ENCODE results near the gene SUMO4. TPM values are rescaled to one million over a fixed set of nuclear protein-coding genes. Genes with fewer than 3 reads are reported as not detected.

SUMO4 gene
- total RNA-seq, 1 donor, result 2.6 TPM

GRCh38 chr6:149414821-149415220, 14.8 kb downstream of the SUMO4 start:
- DNase-seq (ENCODE audit: low read depth), result no peak
- H3K4me3 ChIP-seq (ENCODE audit: low read depth, low read length), result no peak overlapping the region
- TF ChIP-seq, protein P1, sequence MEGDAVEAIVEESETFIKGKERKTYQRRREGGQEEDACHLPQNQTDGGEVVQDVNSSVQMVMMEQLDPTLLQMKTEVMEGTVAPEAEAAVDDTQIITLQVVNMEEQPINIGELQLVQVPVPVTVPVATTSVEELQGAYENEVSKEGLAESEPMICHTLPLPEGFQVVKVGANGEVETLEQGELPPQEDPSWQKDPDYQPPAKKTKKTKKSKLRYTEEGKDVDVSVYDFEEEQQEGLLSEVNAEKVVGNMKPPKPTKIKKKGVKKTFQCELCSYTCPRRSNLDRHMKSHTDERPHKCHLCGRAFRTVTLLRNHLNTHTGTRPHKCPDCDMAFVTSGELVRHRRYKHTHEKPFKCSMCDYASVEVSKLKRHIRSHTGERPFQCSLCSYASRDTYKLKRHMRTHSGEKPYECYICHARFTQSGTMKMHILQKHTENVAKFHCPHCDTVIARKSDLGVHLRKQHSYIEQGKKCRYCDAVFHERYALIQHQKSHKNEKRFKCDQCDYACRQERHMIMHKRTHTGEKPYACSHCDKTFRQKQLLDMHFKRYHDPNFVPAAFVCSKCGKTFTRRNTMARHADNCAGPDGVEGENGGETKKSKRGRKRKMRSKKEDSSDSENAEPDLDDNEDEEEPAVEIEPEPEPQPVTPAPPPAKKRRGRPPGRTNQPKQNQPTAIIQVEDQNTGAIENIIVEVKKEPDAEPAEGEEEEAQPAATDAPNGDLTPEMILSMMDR (IDR thresholded peaks at IDR 0.05; ENCODE audit: insufficient read depth, low read depth, low read length), result no peak

- DNase-seq (ENCODE audit: low read depth), result no peak
- TF ChIP-seq, protein P1 (IDR thresholded peaks at IDR 0.05; ENCODE audit: insufficient read depth, low read depth, low read length), result no peak
- H3K4me3 ChIP-seq (ENCODE audit: low read depth, low read length), result no peak overlapping the region
Measured at GRCh38 chr6:149419696-149420404, 19.8 kb downstream of the SUMO4 start.

DNA sequence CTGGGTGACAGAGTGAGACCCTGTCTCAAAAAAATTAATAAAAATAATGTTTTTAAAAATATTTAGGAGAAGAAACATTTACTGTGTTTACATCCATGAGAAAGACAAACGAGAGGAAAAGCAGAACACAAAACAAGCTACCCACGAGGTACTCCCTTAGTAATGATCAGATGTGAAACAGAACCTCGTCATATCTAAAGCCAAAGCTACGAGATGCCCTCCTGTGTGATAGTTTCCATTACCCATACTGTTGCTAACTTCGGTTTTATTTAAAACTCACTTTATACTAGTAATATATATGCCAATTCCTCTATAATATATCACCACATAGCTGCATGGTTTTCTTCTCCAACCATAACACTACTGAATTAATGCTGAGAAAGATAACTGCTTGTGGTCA, 21.1 kb downstream of the SUMO4 start:
- TF ChIP-seq, protein P1 (IDR thresholded peaks at IDR 0.05; ENCODE audit: insufficient read depth, low read depth, low read length), result no peak
- DNase-seq (ENCODE audit: low read depth), result no peak
- no peak overlapping the region for H3K4me3 ChIP-seq (ENCODE audit: low read depth, low read length)

GRCh38 chr6:149422581-149422980, 22.5 kb downstream of the SUMO4 start:
- no peak overlapping the region for H3K4me3 ChIP-seq (ENCODE audit: low read depth, low read length)
- DNase-seq (ENCODE audit: low read depth), result no peak
- TF ChIP-seq, protein P1 (IDR thresholded peaks at IDR 0.05; ENCODE audit: insufficient read depth, low read depth, low read length), result no peak

DNA sequence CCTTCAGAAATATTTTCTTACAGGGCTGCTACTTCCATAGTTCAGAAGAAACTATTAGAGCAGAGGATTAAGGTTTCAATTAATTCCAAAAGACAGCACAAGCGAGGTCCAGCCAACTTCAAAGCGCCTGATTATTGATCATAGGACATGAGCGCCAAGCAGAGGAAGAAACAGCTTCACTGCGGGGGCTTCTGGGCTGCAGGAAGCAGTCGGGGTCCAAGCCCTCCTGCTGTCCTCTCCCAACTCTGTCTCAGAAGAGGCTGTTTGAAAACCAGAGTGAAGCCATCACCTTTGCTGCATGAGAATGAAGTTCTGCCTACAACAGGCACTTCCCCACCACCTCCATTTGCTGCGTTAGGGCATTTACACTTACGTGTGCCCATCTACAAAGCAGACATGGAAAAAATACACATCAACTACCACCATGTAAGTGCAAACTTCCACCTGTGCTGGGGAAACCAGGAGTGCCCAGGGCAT, 23.9 kb downstream of the SUMO4 start:
- DNase-seq (ENCODE audit: low read depth), result no peak
- TF ChIP-seq, protein P1 (IDR thresholded peaks at IDR 0.05; ENCODE audit: insufficient read depth, low read depth, low read length), result no peak
- no peak overlapping the region for H3K4me3 ChIP-seq (ENCODE audit: low read depth, low read length)

GRCh38 chr6:149425224-149425623, 25.2 kb downstream of the SUMO4 start:
- no peak overlapping the region for H3K4me3 ChIP-seq (ENCODE audit: low read depth, low read length)
- TF ChIP-seq, protein P1 (IDR thresholded peaks at IDR 0.05; ENCODE audit: insufficient read depth, low read depth, low read length), result no peak
- DNase-seq (ENCODE audit: low read depth), result no peak

- H3K4me3 ChIP-seq (ENCODE audit: low read depth, low read length), result no peak overlapping the region
- TF ChIP-seq, protein P1 (IDR thresholded peaks at IDR 0.05; ENCODE audit: insufficient read depth, low read depth, low read length), result no peak
- no peak for DNase-seq (ENCODE audit: low read depth)
Measured at GRCh38 chr6:149425754-149426153, 25.7 kb downstream of the SUMO4 start.
